ENCODE measurements around the gene UFC1. TPM values are rescaled to one million over a fixed set of nuclear protein-coding genes. Genes with fewer than 3 reads are reported as not detected.
A peak's percentile ranks its signal among the peaks of the same experiment; 100 is the strongest.

The UFC1 gene
- polyA plus RNA-seq, 4 donors: 136 to 169 (median 149) TPM

- DNase-seq (ENCODE audit: low read depth in 4 of 4, low spot score in 3 of 4): no peak
Measured at GRCh38 chr1:161188381-161188780, 34.6 kb downstream of the UFC1 start.

- DNase-seq (ENCODE audit: low read depth in 4 of 4, low spot score in 3 of 4): no peak
Measured at GRCh38 chr1:161189036-161189435, 35.3 kb downstream of the UFC1 start.

- DNase-seq (ENCODE audit: low read depth in 4 of 4, low spot score in 3 of 4): no peak
Measured at GRCh38 chr1:161190962-161191521, 37.3 kb downstream of the UFC1 start.

GRCh38 chr1:161191971-161192370 lies 38.2 kb downstream of the UFC1 start:
- DNase-seq (ENCODE audit: low read depth in 4 of 4, low spot score in 3 of 4): no peak

- DNase-seq (ENCODE audit: low read depth in 4 of 4, low spot score in 3 of 4): no peak
Measured at GRCh38 chr1:161192476-161193465, 39.0 kb downstream of the UFC1 start.

GRCh38 chr1:161193561-161194235 lies 39.9 kb downstream of the UFC1 start:
- DNase-seq (ENCODE audit: low read depth in 4 of 4, low spot score in 3 of 4): no peak

- DNase-seq (ENCODE audit: low read depth in 4 of 4, low spot score in 3 of 4): no peak
Measured at GRCh38 chr1:161195171-161195570, 41.4 kb downstream of the UFC1 start.

GRCh38 chr1:161196111-161196510 lies 42.3 kb downstream of the UFC1 start:
- no peak for DNase-seq (ENCODE audit: low read depth in 4 of 4, low spot score in 3 of 4)

- no peak for DNase-seq (ENCODE audit: low read depth in 4 of 4, low spot score in 3 of 4)
Measured at GRCh38 chr1:161196521-161197451, 43.0 kb downstream of the UFC1 start.

GRCh38 chr1:161197560-161198193 lies 43.9 kb downstream of the UFC1 start:
- DNase-seq (ENCODE audit: low read depth in 4 of 4, low spot score in 3 of 4): no peak

GRCh38 chr1:161198194-161198896 lies 44.6 kb downstream of the UFC1 start:
- DNase-seq (ENCODE audit: low read depth in 4 of 4, low spot score in 3 of 4): no peak

- DNase-seq (ENCODE audit: low read depth in 4 of 4, low spot score in 3 of 4): no peak
Measured at GRCh38 chr1:161198897-161199431, 45.2 kb downstream of the UFC1 start, which contains the start of gene ADAMTS4. TSS of gene ADAMTS4 (minus strand) at chr1:161199054. CDS start at chr1:161198627, 427 bp downstream.

GRCh38 chr1:161199506-161200139 lies 45.8 kb downstream of the UFC1 start:
- no peak for DNase-seq (ENCODE audit: low read depth in 4 of 4, low spot score in 3 of 4)

GRCh38 chr1:161200421-161200991 lies 46.7 kb downstream of the UFC1 start:
- DNase-seq (ENCODE audit: low read depth in 4 of 4, low spot score in 3 of 4): no peak

GRCh38 chr1:161200992-161201835 lies 47.4 kb downstream of the UFC1 start:
- DNase-seq (ENCODE audit: low read depth in 4 of 4, low spot score in 3 of 4): no peak

- DNase-seq (ENCODE audit: low read depth in 4 of 4, low spot score in 3 of 4): peak; percentile 97 to 99 (median 98)
Measured at GRCh38 chr1:161201836-161202712, 48.3 kb downstream of the UFC1 start, which contains the start of gene NDUFS2. TSS of gene NDUFS2 (plus strand) at chr1:161202367. CDS start at chr1:161202386, 19 bp downstream.
